ENCODE measurements around the gene PDZD7.

The PDZD7 gene

GRCh38 chr10:101015582-101015973 is 15.4 kb downstream of the PDZD7 start:
- no peak for DNase-seq

GRCh38 chr10:101014966-101015581 is 15.9 kb downstream of the PDZD7 start:
- DNase-seq: no peak

GRCh38 chr10:101014230-101014884 is 16.6 kb downstream of the PDZD7 start:
- DNase-seq: no peak

- no peak for DNase-seq
These were observed 17.5 kb downstream of the PDZD7 start for GRCh38 chr10:101013365-101013825.

- peak; percentile 21 for DNase-seq
These were observed 18.2 kb downstream of the PDZD7 start for GRCh38 chr10:101012525-101013364.

DNA sequence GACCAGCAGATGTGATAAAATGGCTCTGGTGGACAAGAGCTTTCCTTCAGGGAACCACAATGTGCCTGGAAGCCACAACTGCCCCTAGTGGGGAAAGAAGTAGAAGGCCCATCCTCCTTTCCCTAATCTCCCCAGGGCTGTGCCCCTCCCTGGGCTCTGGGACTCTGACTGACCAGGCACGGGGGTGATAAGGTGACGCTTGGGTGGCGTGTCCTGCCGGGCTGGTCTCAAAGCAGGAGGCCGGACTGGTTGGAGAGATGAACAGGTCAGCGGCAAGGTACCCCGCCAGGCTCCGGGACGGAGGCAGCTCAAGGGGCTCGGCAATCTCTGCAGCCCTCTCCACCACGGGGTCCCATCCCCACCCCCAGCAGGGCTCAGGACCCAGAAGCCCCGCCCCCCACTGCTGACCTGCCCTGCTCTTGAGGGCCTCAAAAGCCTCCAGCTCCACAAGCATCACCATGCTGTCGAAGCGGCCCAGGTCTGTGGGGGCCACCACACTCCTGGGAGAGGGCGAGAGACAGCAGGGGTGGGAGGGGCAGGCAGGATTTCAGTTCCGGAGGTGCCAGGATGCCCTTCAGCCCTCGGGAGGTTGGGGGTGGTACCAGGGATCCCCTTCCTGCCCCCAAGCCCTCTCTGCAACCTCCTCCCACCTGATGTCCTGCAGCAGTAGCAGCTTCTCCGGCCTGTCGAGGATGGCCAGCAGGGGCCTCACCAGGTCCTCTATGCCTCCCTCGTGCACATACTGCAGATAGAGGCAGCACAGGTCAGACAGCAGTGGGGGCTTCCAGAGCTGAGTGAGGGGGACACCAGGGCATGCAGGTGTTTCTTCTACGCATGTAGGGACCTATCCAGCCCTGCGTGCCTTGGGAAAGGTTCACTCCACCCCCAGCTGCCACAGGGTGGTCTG is 19.2 kb downstream of the PDZD7 start:
- DNase-seq: no peak

DNA sequence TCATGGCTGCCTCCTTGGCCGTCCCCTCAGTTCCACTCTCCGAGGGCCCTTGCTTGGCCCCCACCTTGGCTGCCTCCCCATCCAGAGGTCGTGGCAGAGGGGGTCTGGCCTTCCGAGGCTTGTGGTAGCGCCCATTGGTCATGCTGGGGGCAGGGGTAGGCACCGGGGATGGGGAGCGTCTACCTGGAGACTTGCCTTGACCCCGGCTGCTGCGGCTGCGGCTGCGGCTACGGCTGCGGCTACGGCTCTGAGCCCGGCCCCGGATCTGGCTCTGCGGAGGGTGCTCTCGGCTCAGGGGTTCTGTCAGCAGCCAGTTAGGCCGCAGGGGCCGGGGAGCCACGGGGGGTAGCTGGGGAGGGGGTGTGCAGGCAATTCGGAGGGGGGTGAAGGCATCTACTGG is 20.6 kb downstream of the PDZD7 start:
- no peak for DNase-seq

DNA sequence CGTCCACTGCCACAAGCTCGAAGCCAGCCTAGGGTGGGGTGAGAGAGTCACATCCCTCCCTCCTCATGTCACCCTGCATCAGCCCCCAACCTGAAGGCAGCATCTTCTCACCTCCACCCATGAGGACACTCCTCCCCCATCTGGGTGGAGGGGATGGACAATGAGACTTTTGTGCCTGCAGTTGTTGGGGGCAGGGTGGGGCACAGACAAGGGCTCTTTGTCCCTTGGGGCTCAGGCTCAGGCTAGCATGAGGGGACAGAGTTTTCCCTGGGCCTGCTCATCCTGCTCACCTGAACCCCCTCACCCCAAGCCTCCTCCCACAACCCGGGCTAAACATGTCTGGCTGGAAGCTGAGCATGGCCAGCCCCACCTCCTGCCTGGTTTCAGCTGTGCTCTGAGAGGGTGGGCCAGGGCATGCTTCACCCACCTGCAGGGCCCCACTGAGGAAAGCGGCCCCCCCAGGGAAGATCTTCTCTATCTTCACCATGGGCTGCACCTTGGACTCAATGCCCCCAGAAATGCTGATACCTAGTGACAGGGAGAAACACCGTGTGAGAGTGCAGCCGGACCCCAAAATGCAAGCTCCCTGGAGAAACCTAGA is 22.0 kb downstream of the PDZD7 start:
- no peak for DNase-seq

DNA sequence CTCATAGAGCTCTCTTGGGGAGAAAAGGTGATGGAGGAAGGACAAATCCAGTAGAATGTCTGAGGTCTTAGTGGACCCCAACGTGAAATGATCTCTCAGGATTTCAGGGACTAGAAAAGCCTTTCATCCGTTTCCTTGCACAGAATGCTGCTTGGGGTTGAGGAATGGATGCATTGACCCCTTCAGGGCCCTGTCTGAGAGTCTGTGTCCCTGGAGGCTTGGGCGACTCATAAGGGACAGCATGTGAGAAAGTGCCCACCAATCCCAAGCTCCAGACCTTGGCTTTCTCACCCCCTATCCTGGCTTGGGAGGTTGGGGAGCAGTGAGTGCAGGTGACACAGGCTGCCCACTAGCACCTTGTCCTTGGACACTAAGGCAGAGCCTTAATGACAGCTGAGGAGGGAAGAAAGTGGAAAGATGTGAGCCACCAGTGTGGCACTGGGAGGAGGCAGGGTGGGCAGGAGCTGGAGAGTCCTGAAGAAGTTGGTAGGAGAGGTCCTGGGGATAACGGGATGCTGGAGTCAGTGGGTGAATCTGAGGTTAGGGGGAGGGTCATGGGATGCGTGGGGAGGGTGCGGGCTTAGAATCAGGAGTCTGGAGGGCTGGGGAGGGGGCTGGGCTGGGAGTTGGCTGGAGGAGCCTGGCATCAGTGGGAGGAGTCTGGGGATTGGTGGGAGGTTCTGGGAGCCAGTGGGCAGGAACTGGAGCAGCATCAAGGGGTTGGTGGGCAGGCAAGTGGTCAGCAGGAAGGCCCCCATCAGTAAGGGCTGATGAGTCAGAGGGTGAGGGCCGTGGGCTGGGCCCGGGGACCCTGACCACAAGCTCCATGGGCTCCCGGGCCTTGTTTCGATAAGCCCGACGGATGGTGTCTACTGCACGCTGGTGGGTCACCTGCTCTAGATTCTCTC is 22.8 kb downstream of the PDZD7 start:
- no peak for DNase-seq

DNA sequence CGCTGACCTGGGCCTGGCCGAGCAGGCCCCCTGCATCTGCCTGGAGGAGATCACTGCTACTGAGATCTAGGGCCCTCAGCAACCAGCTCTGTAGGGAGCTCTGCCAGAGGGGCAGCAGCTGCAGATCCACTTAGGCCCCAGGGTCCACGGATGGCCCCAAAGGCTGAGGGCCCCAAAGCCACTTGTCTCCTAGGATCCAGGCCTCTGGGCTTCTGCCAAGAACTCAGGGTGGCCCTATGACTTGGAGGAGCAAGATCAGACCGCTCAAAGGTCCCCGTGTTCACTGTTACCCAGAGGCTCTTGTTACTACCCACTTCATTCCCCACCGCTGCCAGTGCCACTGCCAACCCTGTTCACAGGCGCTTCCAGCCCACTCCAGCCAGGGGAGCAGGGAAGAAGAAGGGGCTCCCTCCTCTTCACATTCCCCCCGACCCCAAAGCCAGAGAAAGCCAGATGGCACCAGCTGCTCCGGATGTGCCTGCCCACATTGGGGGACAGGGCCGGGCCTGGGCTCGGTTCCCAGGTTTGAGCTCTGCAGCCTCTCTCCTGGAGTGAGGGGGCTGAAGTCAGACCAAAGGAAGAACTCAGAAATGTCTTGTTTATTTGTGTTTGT is 23.7 kb downstream of the PDZD7 start:
- no peak for DNase-seq

DNA sequence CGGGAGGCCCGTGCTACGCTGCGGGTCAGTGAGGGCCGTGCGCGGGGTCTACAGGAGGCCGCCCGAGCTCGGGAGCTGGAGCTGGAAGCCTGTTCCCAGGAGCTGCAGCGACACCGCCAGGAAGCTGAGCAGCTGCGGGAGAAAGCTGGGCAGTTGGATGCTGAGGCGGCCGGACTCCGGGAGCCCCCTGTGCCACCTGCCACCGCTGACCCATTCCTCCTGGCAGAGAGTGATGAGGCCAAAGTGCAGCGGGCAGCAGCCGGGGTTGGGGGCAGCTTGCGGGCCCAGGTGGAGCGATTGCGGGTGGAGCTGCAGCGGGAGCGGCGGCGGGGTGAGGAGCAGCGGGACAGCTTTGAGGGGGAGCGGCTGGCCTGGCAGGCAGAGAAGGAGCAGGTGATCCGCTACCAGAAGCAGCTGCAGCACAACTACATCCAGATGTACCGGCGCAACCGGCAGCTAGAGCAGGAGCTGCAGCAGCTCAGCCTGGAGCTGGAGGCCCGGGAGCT is 24.3 kb downstream of the PDZD7 start:
- no peak for DNase-seq

DNA sequence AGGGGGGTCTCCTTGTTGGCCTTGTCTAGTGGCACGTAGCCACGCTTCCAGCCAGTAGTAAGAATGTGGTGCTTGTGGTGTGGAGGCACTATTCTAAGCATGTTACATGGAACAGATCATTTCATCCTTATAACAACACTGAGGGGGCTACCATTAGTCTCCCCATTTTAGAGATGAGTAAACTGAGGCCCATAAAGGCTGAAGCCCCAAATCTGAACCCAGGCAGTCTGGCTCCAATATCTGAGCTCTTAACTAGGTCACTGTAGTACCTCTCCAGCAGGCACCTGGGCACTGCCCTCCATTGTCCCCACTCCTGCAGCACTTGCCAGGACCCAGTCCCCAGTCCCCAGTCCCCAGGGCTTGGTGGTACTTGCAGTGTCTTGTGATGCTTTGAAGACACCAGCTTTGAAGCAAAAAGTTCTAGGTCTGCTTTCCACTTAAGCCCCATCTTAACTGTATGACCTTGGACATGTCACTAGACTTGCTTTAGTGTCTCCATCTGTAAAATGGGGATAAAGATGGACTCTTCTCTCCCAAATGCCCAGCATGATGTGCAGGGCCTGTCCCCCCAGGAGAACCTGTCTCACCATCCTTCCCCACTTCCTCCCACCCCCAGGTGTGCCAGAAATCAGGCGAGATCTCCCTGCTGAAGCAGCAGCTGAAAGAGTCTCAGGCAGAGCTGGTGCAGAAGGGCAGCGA is 24.9 kb downstream of the PDZD7 start:
- DNase-seq: no peak

GRCh38 chr10:101005361-101005760 is 25.6 kb downstream of the PDZD7 start:
- DNase-seq: no peak

DNA sequence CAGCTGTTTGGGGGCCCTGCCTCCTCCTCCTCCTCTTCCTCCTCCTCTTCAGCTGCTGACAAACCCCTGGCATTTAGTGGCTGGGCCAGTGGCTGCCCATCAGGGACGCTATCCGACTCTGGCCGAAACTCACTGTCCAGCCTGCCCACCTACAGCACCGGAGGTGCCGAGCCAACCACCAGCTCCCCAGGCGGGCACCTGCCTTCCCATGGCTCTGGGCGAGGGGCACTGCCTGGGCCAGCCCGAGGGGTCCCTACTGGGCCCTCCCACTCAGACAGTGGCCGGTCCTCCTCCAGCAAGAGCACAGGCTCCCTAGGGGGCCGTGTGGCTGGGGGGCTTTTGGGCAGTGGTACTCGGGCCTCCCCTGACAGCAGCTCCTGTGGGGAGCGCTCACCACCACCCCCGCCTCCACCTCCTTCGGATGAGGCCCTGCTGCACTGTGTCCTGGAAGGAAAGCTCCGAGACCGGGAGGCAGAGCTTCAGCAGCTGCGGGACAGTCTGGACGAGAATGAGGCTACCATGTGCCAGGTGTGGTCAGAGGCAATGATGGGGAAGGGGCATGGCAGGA is 27.2 kb downstream of the PDZD7 start:
- no peak for DNase-seq

- DNase-seq: no peak
These were observed 28.5 kb downstream of the PDZD7 start for GRCh38 chr10:101002456-101002855.

DNA sequence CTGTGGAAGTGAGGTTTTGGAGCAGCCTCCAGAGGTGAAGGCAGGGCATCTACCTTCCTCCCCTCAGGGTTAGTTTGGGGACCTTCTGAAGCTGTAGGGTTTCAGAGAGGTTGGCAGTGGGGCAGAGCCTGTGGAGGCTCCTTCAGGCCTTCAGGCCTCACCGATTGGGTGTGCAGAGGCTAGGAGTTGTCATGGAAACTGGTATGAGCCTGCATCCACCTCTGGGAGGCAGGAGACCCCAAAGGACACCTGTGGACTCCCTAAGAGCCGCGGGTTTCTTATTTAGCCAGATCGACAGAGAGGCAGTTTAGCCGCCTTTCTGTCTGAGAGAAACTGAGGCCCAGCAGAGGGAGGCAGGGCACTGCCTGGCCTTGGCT is 29.3 kb downstream of the PDZD7 start:
- DNase-seq: no peak

GRCh38 chr10:101000915-101001658 is 29.8 kb downstream of the PDZD7 start:
- DNase-seq: no peak

GRCh38 chr10:101000127-101000914 is 30.6 kb downstream of the PDZD7 start:
- no peak for DNase-seq

All from SIG-M5 (cell line).